IPS DF 4.7 (cell line): ENCODE data around the gene PRR36.
"Not testable (repeated sequence)": the region's sequence is repeated elsewhere in the genome, so short reads cannot be mapped to it uniquely, and the experiment has no call there.

Experiments used
- DNase-seq: peaks from one replicate; pipeline ENCODE4 v3.0.0-alpha.2; 2013; ENCODE audit warnings: low spot score; ENCODE audit errors: extremely low read depth

The PRR36 gene

DNA sequence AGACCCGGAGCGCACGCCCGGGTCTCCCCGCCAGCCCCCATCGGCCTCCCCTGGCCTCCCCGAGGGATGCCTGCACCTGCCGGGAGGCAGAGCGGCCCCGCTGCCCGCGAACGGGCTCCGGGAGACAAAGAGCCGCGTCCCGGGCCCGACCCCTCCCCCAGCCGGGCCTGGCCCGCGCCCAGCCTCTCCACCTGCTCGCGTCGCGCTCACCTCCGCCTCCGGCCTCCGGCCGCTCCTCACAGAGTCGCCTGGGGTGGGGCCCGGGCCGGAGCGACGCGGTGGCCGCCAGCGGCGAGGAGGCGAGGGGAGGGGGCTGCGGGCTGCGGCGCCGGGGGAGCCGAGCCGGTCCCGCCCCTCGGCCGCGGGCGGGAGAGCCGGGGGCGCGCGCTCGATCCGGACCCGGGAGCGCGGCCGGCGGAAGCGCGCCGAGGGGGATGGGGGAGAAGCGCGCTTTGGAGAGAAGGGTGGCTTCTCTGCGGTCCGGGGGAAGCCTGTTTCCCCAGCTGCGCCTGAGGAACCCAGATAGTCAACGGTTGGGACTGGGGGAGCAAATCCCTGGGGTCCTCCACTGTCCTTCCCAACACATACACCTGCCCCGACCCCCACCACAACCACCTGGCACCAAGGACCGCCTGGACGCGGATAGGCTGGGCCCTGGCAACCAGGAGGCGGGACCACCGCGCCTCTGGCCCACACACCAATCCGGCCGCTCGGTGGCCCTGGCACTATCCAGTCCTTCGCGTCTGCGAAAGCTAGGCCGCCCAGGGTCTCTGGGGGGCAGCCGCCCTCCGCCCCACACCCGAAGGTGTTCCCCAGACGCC lies at the start of gene PRR36:
Gene PRR36, minus strand, starts transcription at position 315 of the 821 bp plus-strand sequence. CDS start 701 bp downstream, outside the sequence.
- DNase-seq, result no peak

DNA sequence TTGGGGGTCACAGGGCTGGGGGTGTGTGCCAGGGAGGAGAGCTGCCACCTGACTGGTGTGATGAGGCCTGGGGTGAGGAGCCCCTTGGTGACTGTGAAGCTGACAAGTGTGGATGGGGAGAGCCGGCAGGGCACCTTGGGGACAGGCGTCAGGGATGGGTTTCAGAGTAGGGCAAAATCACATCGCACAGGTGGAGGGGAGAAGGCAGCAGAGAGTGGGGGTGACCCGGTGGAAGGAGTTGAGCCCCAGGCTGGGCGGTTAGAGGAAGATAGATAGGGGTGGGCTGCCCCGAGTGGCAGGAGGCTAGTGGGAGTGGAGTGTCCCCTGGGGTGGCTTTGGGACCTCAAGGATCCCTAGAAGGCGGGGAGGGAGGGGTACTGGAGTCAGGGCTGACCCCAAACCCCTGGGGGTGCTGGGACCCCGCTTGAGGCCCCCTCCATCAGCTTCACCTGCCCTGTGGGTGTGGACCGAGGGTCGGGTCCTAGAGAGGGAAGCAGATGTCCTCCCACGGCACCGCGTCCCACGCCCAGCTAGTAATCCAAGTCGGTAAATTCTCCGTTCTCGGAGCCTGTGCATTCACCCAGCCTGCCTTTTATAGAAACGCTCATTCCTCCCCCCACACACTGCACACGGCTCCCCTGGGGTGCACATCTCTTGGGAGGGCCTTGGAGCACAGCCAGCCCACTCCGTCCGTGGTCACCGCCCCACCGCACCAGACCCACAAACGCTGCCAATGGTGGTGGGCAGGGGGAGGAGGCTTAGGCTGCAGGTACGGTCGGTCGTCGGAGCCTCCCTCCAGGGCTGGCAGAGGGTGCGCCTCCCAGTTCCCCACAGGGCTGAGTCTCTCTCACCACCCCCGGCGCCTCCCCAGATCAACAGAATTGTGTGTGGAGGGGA lies 49.4 kb upstream of the PRR36 start:
- DNase-seq, result no peak

DNA sequence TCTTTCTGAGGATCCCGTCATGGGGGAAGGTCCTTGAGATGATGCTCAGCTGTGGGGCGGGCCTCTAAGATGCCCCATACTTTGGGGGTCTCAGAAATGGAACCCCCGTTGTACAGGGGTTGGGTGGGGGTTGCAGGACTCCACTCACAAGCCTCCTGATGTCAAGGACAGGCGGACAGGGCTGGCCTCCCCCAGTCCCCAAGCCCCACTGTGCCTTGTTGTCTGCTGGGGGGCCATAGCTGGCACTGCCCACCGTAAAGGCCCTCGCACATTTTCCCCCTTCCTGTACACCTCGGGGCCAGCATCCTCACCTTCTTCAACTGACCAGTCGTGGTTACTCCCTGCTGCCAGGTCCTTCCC lies 48.6 kb upstream of the PRR36 start:
- no peak for DNase-seq

DNA sequence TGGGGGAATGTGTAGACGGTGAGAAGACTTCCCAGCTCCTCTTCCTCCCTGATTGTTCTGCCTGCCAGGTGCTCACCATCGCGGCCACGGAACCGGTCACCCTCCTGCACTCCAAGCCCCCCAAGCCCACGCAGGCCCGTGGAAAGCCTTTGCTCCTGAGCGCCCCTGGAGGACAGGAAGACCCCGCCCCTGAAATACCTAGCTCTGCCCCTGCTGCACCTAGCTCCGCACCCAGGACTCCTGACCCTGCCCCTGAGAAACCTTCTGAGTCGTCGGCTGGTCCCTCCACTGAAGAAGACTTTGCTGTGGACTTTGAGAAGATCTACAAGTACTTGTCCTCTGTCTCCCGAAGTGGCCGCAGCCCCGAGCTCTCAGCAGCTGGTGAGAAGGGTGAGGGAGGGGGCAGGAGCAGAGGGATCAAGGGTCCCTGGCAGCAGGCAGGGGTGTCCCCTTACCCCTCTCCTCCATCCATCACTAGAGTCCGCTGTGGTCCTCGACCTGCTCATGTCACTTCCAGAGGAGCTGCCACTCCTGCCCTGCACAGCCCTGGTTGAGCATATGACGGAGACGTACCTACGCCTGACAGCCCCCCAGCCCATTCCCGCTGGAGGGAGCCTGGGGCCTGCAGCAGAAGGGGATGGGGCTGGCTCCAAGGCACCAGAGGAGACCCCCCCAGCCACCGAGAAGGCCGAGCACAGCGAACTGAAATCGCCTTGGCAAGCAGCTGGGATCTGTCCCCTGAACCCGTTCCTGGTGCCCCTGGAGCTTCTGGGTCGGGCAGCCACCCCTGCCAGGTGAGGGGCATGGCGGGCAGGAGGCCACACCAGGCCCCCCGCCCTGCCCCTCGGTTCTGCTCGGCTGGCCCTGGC lies 48.0 kb upstream of the PRR36 start:
- DNase-seq, result no peak

DNA sequence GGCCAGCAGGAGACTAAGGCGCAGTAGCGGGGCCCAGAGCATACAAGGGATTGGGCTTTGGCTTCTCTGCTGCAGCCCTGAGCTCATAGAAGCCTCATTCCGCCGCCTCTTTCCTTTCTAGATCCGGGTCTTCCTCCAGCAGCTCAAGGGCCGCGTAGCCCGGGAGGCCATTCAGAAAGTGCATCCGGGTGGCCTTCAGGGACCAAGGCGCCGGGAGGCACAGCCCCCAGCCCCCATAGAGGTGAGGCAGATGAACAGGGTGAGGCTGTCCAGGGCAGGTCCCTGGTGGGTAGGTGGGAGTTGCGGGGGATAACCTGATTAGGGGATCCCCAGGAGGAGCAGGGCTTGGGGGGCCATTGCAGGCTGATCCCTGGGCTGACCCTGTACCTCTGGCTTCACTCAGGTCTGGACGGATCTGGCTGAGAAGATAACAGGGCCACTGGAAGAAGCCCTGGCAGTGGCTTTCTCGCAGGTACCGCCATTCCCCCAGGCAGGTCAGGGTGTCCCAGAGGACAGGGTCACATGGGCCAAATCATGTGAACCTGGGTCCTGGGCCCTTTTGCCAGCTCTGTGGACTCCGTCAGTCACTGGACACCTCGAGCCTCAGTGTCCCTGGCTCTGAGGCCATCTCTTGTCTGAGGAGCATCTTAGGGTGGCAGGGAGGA lies 47.2 kb upstream of the PRR36 start:
- no peak for DNase-seq

DNA sequence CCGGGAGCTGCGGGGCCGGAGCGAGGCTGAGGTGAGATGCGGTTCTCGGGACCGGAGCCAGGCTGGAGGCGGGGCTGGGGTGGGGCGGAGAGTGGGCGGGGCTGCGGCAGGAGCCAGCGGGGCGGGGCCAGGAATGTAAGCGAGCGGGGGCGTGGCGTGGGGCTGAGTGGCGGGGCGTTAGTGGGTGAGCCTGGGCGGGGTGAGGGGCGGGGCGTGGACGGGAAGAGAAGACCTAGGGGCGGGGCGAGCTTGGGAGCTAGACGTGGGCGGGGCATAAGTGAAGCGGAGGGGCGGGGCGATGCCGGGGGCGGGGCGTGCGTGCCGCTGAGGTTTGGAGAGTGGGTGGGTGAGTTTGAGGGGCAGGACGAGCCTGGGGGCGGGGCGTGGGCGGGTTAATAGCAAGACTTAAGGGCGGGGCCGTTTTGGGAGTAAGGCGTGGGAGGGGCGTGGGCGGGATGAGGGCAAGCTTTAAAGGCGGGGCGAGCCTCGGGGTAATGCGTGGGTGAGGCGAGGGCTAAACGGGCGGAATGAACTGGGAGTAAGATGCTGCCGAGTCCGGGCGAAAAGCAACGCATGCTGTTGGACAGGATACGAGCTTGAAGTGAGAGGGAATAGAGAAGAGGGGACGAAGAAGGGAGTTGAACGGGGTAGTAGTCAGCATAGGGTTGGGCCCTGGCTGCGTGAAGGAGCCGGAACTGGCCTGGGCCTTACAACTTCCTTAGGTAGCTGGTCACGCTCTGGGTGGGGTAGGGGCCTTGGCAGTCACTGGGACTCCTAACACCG lies 46.5 kb upstream of the PRR36 start:
- no peak for DNase-seq

DNA sequence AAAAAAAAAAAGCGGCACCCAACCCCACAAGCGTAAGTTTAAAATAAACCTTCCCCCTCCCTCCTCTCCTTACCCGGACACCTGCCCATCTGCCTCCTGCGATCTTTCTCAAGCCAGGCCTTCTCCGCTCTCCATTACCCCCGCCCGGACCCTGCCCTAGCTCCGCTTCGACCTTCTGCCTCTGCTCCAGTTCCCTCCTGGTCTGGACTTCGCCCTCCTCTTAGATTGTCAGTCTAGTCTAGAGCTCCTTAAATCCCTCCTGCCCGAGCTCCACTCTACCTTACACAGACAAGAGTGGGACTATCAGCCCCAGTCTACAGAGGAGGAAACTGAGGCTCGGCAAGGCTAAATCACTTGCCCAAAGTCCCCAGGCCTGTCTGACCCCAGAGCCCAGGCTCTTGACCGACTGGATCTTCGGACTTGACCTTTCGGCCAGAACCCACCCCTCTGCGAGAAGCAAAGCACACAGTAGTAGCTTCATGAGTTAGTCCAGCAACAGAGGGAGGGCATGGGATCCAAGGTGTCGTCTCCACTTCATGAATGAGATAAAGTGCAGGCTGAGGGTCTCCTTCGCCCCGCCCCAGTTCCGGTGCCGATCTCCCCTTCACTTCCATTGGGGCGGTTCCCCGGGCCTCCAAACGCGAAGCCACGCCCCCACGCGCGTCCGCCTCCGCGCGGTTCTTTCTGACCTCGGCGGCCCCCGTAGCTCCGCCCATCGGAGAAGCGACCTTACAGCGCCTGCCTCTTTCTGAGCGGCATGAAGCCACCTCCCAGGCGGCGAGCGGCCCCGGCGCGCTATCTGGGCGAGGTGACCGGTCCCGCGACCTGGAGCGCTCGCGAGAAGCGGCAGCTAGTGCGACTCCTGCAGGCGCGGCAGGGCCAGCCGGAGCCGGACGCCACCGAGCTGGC lies 45.7 kb upstream of the PRR36 start, which contains the start of gene SNAPC2:
Gene SNAPC2, plus strand, starts transcription at position 729 of the 909 bp plus-strand sequence. Its CDS starts 29 bp downstream, at position 758.
- no peak for DNase-seq

DNA sequence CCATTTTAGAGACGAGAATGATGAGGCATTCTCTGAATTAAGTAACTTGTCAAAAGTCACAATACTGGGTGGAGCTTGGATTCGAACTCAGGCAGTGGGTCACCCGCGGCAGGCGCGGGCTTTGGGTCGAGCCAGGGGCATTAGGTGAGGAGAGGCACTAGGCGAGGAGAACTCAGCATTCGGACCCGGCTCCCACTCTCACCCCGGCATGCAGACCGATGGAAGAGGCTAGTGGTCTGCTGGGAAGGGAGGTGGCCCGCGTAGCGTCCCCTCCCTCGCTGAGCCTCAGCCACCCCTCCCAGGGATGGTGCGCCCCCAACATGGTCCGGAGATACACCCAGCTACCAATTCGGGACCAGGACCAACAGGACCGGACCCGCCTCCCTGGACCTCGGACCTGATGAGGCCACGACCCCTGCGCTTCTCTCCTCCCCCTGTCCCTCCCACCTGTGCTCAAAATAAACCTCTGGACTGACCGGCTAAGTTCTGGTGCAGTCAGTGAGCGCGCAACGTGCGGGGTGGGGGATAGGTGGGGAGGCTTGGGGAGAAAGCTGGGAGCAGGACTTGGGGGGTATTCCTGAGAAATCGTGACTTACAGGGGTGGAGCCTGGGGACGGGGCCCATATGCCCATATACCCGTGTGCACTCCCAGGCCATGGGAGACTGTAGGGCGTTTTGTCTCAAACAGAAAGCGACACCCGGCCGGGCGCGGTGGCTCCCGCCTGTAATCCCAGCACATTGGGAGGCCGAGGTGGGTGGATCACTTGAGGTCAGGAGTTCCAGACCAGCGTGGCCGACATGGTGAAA lies 44.6 kb upstream of the PRR36 start:
- no peak for DNase-seq

DNA sequence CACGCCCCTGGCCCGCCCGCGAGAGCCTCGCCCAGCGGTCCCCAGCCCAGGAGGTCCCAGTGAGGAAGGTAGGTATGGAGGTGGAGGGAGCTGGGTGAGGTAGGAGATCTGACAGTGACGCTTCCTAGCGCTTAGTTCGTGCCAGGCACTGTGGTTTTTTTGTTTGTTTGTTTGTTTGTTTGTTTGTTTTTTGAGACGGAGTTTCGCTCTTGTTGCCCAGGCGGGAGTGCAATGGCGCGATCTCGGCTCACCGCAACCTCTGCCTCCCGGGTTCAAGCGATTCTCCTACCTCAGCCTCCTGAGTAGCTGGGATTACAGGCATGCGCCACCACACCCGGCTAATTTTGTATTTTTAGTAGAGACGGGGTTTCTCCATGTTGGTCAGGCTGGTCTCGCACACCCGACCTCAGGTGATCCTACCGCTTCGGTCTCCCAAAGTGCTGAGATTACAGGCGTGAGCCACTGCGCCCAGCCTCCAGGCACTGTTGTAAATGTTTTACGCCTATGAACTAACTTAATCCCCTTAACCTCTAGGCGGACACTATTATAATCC lies 43.9 kb upstream of the PRR36 start:
- not testable (repeated sequence) for DNase-seq

DNA sequence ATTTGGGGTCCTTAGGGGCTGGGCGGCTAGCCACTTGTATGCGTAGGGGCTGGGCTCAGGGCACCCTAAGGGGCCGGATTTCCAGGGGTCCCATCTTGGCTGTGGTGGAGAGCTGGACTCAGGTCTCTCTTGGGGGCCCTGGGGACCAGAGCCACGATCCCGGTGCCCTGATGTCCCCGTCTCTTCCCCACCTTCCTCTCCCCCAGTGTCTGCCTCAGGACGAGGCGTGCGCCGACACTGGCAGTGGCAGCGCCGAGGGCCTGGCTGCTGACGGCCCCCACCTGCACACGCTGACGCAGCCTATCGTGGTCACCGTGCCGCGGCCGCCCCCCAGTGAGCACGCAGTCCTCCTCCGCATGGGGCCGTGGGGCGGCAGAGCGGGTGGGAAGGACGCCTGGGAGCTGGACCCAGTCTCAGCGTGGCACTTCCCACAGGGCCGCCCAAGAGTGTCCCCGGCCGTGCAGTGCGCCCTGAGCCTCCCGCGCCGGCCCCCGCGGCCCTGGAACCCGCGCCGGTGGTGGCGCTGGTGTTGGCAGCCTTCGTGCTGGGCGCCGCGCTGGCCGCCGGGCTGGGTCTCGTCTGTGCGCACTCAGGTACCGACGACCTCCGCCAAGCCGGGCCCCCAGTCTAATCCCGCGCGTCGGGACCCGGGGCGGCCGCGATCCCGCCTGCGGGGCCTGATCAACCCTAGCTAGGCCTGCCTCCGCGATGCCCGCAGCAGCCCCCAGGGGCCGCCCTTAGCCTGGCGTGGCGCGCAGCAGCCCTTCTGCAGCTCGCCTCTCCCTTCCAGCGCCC lies 43.3 kb upstream of the PRR36 start:
- no peak for DNase-seq

DNA sequence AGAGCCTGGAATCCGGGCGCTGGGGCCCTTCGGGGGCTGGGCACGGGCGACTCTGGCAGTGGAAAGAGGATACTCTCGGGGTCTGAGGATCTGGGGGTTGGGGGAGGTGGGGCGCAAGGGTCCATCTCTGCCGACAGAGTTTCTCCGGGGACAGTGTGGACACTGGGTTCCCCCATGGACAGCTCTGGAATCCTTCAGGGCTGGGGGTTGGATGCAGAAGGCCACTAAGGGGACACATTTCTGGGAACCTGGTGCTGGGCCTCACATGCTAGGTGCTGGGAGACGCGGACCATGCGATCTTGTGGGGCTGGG lies 42.7 kb upstream of the PRR36 start:
- DNase-seq, result no peak

DNA sequence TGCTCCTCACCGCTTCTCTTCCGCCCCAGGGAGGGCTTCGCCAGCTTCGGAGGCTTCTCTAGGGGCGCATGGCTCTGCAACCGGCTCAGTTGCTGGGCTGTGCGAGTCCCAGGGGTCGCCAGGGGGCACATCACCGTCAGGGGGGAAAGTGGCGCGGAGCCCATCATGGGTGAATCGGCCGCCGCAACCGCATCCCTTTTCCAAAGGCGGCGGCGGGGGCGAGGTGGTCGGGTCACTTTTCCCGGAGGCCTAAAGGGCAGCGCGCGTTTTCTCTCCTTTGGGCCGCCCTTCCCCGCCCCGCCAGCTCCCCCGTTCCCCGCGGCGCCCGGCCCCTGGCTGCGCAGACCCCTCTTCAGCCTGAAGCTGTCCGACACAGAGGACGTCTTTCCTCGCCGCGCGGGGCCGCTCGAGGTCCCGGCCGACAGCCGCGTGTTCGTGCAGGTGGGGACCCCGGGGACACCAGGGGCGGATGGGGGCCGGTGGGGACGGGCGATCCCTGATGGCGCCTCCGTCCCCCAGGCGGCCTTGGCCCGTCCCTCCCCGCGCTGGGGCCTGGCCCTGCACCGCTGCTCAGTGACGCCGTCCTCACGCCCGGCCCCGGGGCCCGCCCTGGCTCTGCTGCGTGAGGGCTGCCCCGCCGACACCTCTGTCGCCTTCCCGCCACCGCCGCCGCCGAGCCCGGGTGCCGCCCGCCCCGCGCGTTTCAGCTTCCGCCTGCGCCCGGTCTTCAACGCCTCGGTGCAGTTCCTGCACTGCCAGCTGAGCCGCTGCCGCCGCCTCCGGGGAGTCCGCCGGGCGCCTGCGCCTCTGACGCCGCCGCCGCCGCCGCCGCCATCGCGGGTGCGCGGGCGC lies 42.1 kb upstream of the PRR36 start:
- DNase-seq, result no peak

DNA sequence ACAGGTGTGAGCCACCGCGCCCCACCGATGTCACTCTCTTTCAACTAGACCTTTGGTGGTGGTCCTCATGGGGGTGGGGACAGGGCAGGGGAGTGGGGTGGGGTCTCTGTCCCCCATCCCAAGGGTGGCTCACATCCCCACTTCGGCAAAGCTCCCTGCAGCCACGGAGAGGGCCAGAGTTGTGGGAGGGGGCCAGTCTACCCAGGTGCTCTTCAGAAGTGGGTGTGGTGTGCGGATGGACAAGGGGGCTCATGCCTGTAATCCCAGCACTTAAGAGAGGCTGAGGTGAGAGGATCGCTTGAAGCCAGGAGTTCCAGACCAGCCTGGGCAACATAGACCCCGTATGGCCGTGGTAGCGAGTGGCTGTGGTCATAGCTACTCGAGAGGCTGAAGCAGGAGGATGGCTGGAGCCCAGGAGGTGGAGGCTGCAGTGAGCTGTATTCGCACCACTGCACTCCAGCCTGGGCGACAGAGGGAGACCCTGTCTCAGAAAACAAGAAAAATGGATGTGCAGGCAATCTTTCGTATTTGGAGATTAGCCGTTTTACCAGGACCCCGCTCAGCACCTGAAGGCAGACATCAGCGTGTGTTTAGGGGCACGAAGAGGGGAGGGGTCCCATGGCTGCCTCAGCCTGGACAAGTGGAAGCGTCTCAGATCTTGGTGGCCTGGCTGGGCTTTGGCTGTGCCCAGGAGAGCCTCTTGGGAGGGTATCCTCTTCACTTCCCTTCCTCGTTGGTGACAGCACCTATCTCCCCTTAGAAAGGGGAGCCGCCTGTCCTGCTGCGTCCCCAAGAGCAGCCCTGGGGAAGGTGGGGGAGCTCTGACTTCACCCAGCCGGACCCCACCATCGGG lies 41.3 kb upstream of the PRR36 start:
- DNase-seq, result no peak

DNA sequence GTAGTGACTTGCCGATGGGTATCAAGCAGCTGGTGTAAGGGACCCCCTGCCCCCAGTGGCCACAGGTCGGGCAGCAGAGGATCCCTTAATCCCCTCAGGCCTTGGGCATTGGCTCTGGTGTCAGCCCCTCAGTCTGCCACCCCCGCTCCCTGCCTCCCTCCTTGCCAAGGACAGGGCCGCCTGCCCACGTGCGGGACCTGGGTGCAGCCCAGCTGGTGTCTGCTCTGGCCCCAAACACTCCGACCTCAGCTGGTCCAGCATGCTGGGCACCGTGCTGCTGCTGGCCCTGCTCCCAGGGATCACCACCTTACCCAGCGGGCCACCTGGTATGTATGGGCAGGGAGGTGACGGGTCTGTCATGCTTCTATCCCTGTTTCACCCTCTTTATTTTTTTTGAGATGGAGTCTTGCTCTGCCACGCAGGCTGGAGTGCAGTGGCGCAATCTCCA lies 40.4 kb upstream of the PRR36 start, which contains the start of gene TGFBR3L:
Gene TGFBR3L, plus strand, starts transcription at position 233 of the 448 bp plus-strand sequence.
- DNase-seq, result no peak

DNA sequence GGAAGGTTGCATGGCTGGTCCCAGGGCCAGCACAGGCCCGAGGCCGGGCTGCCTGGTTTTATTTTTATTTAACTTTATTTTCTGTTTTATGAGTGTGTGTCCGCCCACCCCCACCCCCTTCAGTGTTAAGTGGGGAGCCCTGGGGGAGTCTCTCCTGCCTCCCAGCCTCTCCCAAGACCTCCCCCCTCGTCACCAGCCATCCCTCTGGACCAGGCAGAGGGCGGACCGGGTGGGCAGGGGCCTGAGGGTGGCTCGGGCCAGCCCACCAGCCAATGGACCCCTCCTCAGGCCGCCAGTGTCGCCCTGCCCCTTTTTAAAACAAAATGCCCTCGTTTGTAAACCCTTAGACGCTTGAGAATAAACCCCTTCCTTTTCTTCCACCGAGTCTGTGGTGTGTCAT lies 39.9 kb upstream of the PRR36 start:
- no peak for DNase-seq
